Mesenchymal stem cell (in vitro differentiated cells and primary cell): ENCODE results near the gene PTPRU.

Source experiments
- DNase-seq: peaks from one replicate; pipeline ENCODE4 v3.0.0-alpha.2; 2013
- H2AFZ ChIP-seq: one replicate; pipeline ENCODE4 v1.6.1; 2013; ENCODE audit warnings: low read depth, mild to moderate bottlenecking, control low read depth, inconsistent platforms, low read length, moderate library complexity
- H2AK5ac ChIP-seq: 2 replicates; pipeline ENCODE4 v1.6.1; 2013; ENCODE audit warnings: low read length, moderate library complexity, mild to moderate bottlenecking, inconsistent platforms; ENCODE audit not compliant: severe bottlenecking
- H2BK120ac ChIP-seq: one replicate; pipeline ENCODE4 v1.6.1; 2013; ENCODE audit warnings: low read depth, mild to moderate bottlenecking, inconsistent platforms, low read length, moderate library complexity
- H2BK12ac ChIP-seq, 2 experiments: one replicate each; pipeline ENCODE4 v1.6.1; 2013; ENCODE audit warnings: inconsistent platforms in 2 of 2, low read length in 2 of 2, mild to moderate bottlenecking in 2 of 2, moderate library complexity in 2 of 2, control low read depth in 1 of 2
- H2BK15ac ChIP-seq: one replicate; pipeline ENCODE4 v1.6.1; 2013; ENCODE audit warnings: mild to moderate bottlenecking, low read depth, inconsistent platforms; ENCODE audit not compliant: poor library complexity, severe bottlenecking
- H2BK5ac ChIP-seq: 2 replicates; pipeline ENCODE4 v1.6.1; 2013; ENCODE audit warnings: low read depth, mild to moderate bottlenecking, low read length, control low read depth, inconsistent platforms; ENCODE audit not compliant: poor library complexity, severe bottlenecking
- H3K14ac ChIP-seq, 2 experiments: one replicate each; pipeline ENCODE4 v1.6.1; 2013; ENCODE audit warnings: inconsistent platforms in 2 of 2, low read length in 2 of 2, control low read depth in 1 of 2, mild to moderate bottlenecking in 1 of 2, moderate library complexity in 1 of 2
- H3K18ac ChIP-seq, 2 experiments: one replicate each; pipeline ENCODE4 v1.6.1; 2013; ENCODE audit warnings: inconsistent platforms in 2 of 2, low read length in 2 of 2, control low read depth in 1 of 2, low read depth in 1 of 2, mild to moderate bottlenecking in 1 of 2
- H3K23ac ChIP-seq, 2 experiments: one replicate each; pipeline ENCODE4 v1.6.1; 2013; ENCODE audit warnings: inconsistent platforms in 2 of 2, low read length in 2 of 2, mild to moderate bottlenecking in 2 of 2, moderate library complexity in 2 of 2, control low read depth in 1 of 2
- H3K27ac ChIP-seq: 2 replicates; pipeline ENCODE4 v1.5.1; 2013; ENCODE audit warnings: mild to moderate bottlenecking, moderate library complexity, low read length, control low read depth, inconsistent platforms; ENCODE audit not compliant: poor library complexity, severe bottlenecking
- H3K27me3 ChIP-seq, 2 experiments: 2 replicates each; pipeline versions ENCODE4 v1.6.1 to v1.7.0; 2013; ENCODE audit warnings: low read length in 2 of 2, mild to moderate bottlenecking in 2 of 2, moderate library complexity in 2 of 2, control low read depth in 1 of 2, inconsistent platforms in 1 of 2; ENCODE audit not compliant: control insufficient read depth in 1 of 2, insufficient read depth in 1 of 2
- H3K36me3 ChIP-seq, 2 experiments: 2 replicates each; pipeline versions ENCODE4 v1.6.1 to v1.7.0; 2013; ENCODE audit warnings: low read length in 2 of 2, control low read depth in 1 of 2, inconsistent platforms in 1 of 2, low read depth in 1 of 2, mild to moderate bottlenecking in 1 of 2; ENCODE audit not compliant: insufficient read depth in 2 of 2, control insufficient read depth in 1 of 2
- H3K4ac ChIP-seq, 2 experiments: one replicate each; pipeline ENCODE4 v1.6.1; 2013; ENCODE audit warnings: inconsistent platforms in 2 of 2, low read length in 2 of 2, mild to moderate bottlenecking in 2 of 2, moderate library complexity in 2 of 2, control low read depth in 1 of 2, low read depth in 1 of 2
- H3K4me1 ChIP-seq: 2 replicates; pipeline ENCODE4 v1.6.1; 2013; ENCODE audit warnings: low read depth, low read length, control low read depth; ENCODE audit not compliant: control insufficient read depth, insufficient read depth
- H3K4me2 ChIP-seq: 2 replicates; pipeline ENCODE4 v1.6.1; 2013; ENCODE audit warnings: low read length, mild to moderate bottlenecking, inconsistent platforms; ENCODE audit not compliant: poor library complexity, severe bottlenecking
- H3K4me3 ChIP-seq, 2 experiments: 2 replicates each; pipeline versions ENCODE4 v1.5.1 to v1.7.0; 2013; ENCODE audit warnings: low read length in 2 of 2, mild to moderate bottlenecking in 2 of 2, control low read depth in 1 of 2, low read depth in 1 of 2; ENCODE audit not compliant: insufficient read depth in 1 of 2
- H3K79me1 ChIP-seq: replicated peaks from 2 replicates; pipeline ENCODE4 v1.6.1; 2013; ENCODE audit warnings: mild to moderate bottlenecking, control low read depth, low read length, inconsistent platforms; ENCODE audit not compliant: poor library complexity, severe bottlenecking
- H3K9ac ChIP-seq: 2 replicates; pipeline ENCODE4 v1.7.0; 2013; ENCODE audit warnings: mild to moderate bottlenecking, low read length, moderate library complexity
- H3K9me3 ChIP-seq: 2 replicates; pipeline ENCODE4 v1.7.0; 2013; ENCODE audit warnings: mild to moderate bottlenecking, low read length; ENCODE audit not compliant: control insufficient read depth
- H4K8ac ChIP-seq: one replicate; pipeline ENCODE4 v1.6.1; 2013; ENCODE audit warnings: inconsistent platforms, mild to moderate bottlenecking, low read length, moderate library complexity
- H4K91ac ChIP-seq: one replicate; pipeline ENCODE4 v1.6.1; 2013; ENCODE audit warnings: mild to moderate bottlenecking, low read length, inconsistent platforms
- WGBS: methylation state at CpG from one replicate; pipeline ENCODE4 v1.1.7; 2013; ENCODE audit warnings: mixed read lengths; 5-methylcytosine and 5-hydroxymethylcytosine counted together

Gene PTPRU

GRCh38 chr1:29309075-29309474 is 72.8 kb downstream of the PTPRU start:
- Histone ChIP-seq H3K79me1 (no peaks in the 10 kb centered on the region), H3K14ac (no peak overlapping the region), H2AFZ (no peak overlapping the region), H2BK15ac (no peak overlapping the region), H2BK5ac (no peak overlapping the region), H3K27ac (no peak overlapping the region), H3K18ac (no peak overlapping the region), H2BK120ac (no peak overlapping the region), H3K4me2 (no peak overlapping the region), H3K4me1 (no peaks in the 10 kb centered on the region), H3K9ac (no peak overlapping the region), H3K27me3 (no peaks in the 10 kb centered on the region), H2AK5ac (no peak overlapping the region), H4K8ac (no peak overlapping the region), H3K36me3 (peaks cover 42 to 58% of the 10 kb centered on the region in 2 experiments), H3K9me3 (no peaks in the 10 kb centered on the region), H3K4me3 (no peak overlapping the region), H4K91ac (no peak overlapping the region), H2BK12ac (no peak overlapping the region), H3K4ac (no peak overlapping the region), H3K23ac (no peak overlapping the region)
- DNase-seq: no peak
- WGBS: 84% methylated on average over 6 of the region's 6 CpGs

GRCh38 chr1:29309621-29310020 is 73.3 kb downstream of the PTPRU start:
- Histone ChIP-seq H3K79me1 (no peaks in the 10 kb centered on the region), H2BK120ac (no peak overlapping the region), H2BK15ac (no peak overlapping the region), H2AK5ac (no peak overlapping the region), H3K4me3 (no peak overlapping the region), H3K23ac (no peak overlapping the region), H3K36me3 (peaks cover 39 to 56% of the 10 kb centered on the region in 2 experiments), H3K9ac (no peak overlapping the region), H4K8ac (no peak overlapping the region), H3K14ac (no peak overlapping the region), H3K9me3 (no peaks in the 10 kb centered on the region), H2BK12ac (no peak overlapping the region), H2AFZ (no peak overlapping the region), H3K4ac (no peak overlapping the region), H3K27me3 (no peaks in the 10 kb centered on the region), H4K91ac (no peak overlapping the region), H3K4me2 (no peak overlapping the region), H3K4me1 (no peaks in the 10 kb centered on the region), H2BK5ac (no peak overlapping the region), H3K18ac (no peak overlapping the region), H3K27ac (no peak overlapping the region)
- no peak for DNase-seq
- 87% methylated on average over 5 of the region's 5 CpGs for WGBS

GRCh38 chr1:29310616-29311180 is 74.4 kb downstream of the PTPRU start:
- H4K8ac ChIP-seq: no peak overlapping the region
- H3K27me3 ChIP-seq: no peaks in the 10 kb centered on the region
- no peak overlapping the region for H2BK120ac ChIP-seq
- no peak overlapping the region for H3K14ac ChIP-seq
- no peaks in the 10 kb centered on the region for H3K9me3 ChIP-seq
- no peak overlapping the region for H2BK12ac ChIP-seq
- H2AK5ac ChIP-seq: no peak overlapping the region
- H2BK5ac ChIP-seq: no peak overlapping the region
- no peak for DNase-seq
- H2AFZ ChIP-seq: no peak overlapping the region
- H3K18ac ChIP-seq: no peak overlapping the region
- no peak overlapping the region for H3K23ac ChIP-seq
- H4K91ac ChIP-seq: no peak overlapping the region
- H3K4me1 ChIP-seq: no peaks in the 10 kb centered on the region
- peaks cover 40 to 56% of the 10 kb centered on the region in 2 experiments for H3K36me3 ChIP-seq
- H3K4ac ChIP-seq: no peak overlapping the region
- H3K27ac ChIP-seq: no peak overlapping the region
- H3K9ac ChIP-seq: no peak overlapping the region
- 88% methylated on average over 9 of the region's 9 CpGs for WGBS
- H3K4me2 ChIP-seq: no peak overlapping the region
- H3K4me3 ChIP-seq: no peak overlapping the region
- no peak overlapping the region for H2BK15ac ChIP-seq
- H3K79me1 ChIP-seq: no peaks in the 10 kb centered on the region

- Histone ChIP-seq H2AK5ac (no peak overlapping the region), H2BK12ac (no peak overlapping the region), H3K4me2 (no peak overlapping the region), H3K36me3 (peaks cover 46 to 56% of the 10 kb centered on the region in 2 experiments), H3K9me3 (no peaks in the 10 kb centered on the region), H2AFZ (no peak overlapping the region), H3K27ac (no peak overlapping the region), H3K18ac (no peak overlapping the region), H3K9ac (no peak overlapping the region), H4K91ac (no peak overlapping the region), H2BK15ac (no peak overlapping the region), H3K27me3 (no peaks in the 10 kb centered on the region), H3K4me1 (no peaks in the 10 kb centered on the region), H2BK120ac (no peak overlapping the region), H2BK5ac (no peak overlapping the region), H3K4me3 (no peak overlapping the region), H3K23ac (no peak overlapping the region), H4K8ac (no peak overlapping the region), H3K79me1 (no peaks in the 10 kb centered on the region), H3K4ac (no peak overlapping the region), H3K14ac (no peak overlapping the region)
- DNase-seq: no peak
- 89% methylated on average over 16 of the region's 16 CpGs for WGBS
These were observed 75.2 kb downstream of the PTPRU start for GRCh38 chr1:29311352-29312030.
